GM19324 (cell line): ENCODE results near the gene CPED1.
A peak's percentile ranks its signal among the peaks of the same experiment; 100 is the strongest.
"Not testable (repeated sequence)": the region's sequence is repeated elsewhere in the genome, so short reads cannot be mapped to it uniquely, and the experiment has no call there.

Experiments used
- ATAC-seq: cut with Tn5 transposase; IDR thresholded peaks from one replicate; pipeline ENCODE4 v1.9.1; 2021; ENCODE audit warnings: mild to moderate bottlenecking, moderate library complexity; ENCODE audit not compliant: unreplicated experiment, low FRiP score

CPED1 gene

GRCh38 chr7:120979765-120980499 is 8.6 kb upstream of the CPED1 start:
- ATAC-seq = no peak

GRCh38 chr7:120981117-120981516 is 7.4 kb upstream of the CPED1 start:
- ATAC-seq = no peak

GRCh38 chr7:120981888-120982615 is 6.5 kb upstream of the CPED1 start:
- no peak for ATAC-seq

GRCh38 chr7:120983592-120983991 is 4.9 kb upstream of the CPED1 start:
- not testable (repeated sequence) for ATAC-seq

GRCh38 chr7:120984406-120984805 is 4.1 kb upstream of the CPED1 start:
- no peak for ATAC-seq

- no peak for ATAC-seq
These were observed 3.3 kb upstream of the CPED1 start for GRCh38 chr7:120985130-120985758.

GRCh38 chr7:120985839-120986238 is 2.7 kb upstream of the CPED1 start:
- no peak for ATAC-seq

GRCh38 chr7:120986650-120987049 is 1.9 kb upstream of the CPED1 start:
- ATAC-seq = no peak

- no peak for ATAC-seq
These were observed 1.2 kb upstream of the CPED1 start for GRCh38 chr7:120987280-120987679.

- peak; percentile 93 for ATAC-seq
These were observed 574 bp upstream of the CPED1 start for GRCh38 chr7:120987683-120988590.

- no peak for ATAC-seq
These were observed 1.0 kb downstream of the CPED1 start for GRCh38 chr7:120989257-120990220.

GRCh38 chr7:120990468-120991118 is 2.1 kb downstream of the CPED1 start:
- no peak for ATAC-seq

- no peak for ATAC-seq
These were observed 2.6 kb downstream of the CPED1 start for GRCh38 chr7:120991161-120991560.

- ATAC-seq = no peak
These were observed 3.1 kb downstream of the CPED1 start for GRCh38 chr7:120991581-120991980.

- ATAC-seq = no peak
These were observed 3.9 kb downstream of the CPED1 start for GRCh38 chr7:120992272-120992964.

GRCh38 chr7:120992965-120993494 is 4.5 kb downstream of the CPED1 start:
- no peak for ATAC-seq

- ATAC-seq = no peak
These were observed 5.2 kb downstream of the CPED1 start for GRCh38 chr7:120993553-120994191.
